HG03135 (cell line): ENCODE measurements around the gene HOXD12.

ENCODE experiments used
- ATAC-seq: cut with Tn5 transposase; IDR thresholded peaks from one replicate; pipeline ENCODE4 v1.9.1; 2021; ENCODE audit warnings: mild to moderate bottlenecking, moderate library complexity; ENCODE audit not compliant: unreplicated experiment

Gene HOXD12

GRCh38 chr2:176092270-176093144 is 7.1 kb upstream of the HOXD12 start, which contains the start of gene HOXD13:
TSS of gene HOXD13 (plus strand) at chr2:176092721. CDS start at chr2:176092891, 170 bp downstream.
- no peak for ATAC-seq

- no peak for ATAC-seq
Observed at GRCh38 chr2:176093145-176093897, 6.3 kb upstream of the HOXD12 start.

- no peak for ATAC-seq
Observed at GRCh38 chr2:176093898-176094249, 5.7 kb upstream of the HOXD12 start.

- ATAC-seq = no peak
Observed at GRCh38 chr2:176094349-176094748, 5.2 kb upstream of the HOXD12 start.

- no peak for ATAC-seq
Observed at GRCh38 chr2:176095421-176095820, 4.2 kb upstream of the HOXD12 start.

- ATAC-seq = no peak
Observed at GRCh38 chr2:176096243-176096985, 3.2 kb upstream of the HOXD12 start.

- ATAC-seq = peak; percentile 75
Observed at GRCh38 chr2:176096986-176097819, 2.4 kb upstream of the HOXD12 start.

GRCh38 chr2:176097820-176098365 is 1.7 kb upstream of the HOXD12 start:
- ATAC-seq = no peak

- ATAC-seq = no peak
Observed at GRCh38 chr2:176098366-176099158, 1.0 kb upstream of the HOXD12 start.

GRCh38 chr2:176099159-176099727 is 352 bp upstream of the HOXD12 start:
- no peak for ATAC-seq

GRCh38 chr2:176100547-176101140 is 1.0 kb downstream of the HOXD12 start:
- no peak for ATAC-seq

GRCh38 chr2:176101216-176101830 is 1.7 kb downstream of the HOXD12 start:
- no peak for ATAC-seq

- no peak for ATAC-seq
Observed at GRCh38 chr2:176101842-176102241, 2.2 kb downstream of the HOXD12 start.

GRCh38 chr2:176102309-176102866 is 2.8 kb downstream of the HOXD12 start:
- ATAC-seq = no peak

GRCh38 chr2:176103194-176103593 is 3.6 kb downstream of the HOXD12 start:
- ATAC-seq = no peak

- no peak for ATAC-seq
Observed at GRCh38 chr2:176103742-176104315, 4.2 kb downstream of the HOXD12 start.

GRCh38 chr2:176104316-176105077 is 4.9 kb downstream of the HOXD12 start:
- no peak for ATAC-seq
